IMR-90 (cell line): ENCODE measurements around the gene SLC46A2. TPM values are rescaled to one million over a fixed set of nuclear protein-coding genes. Genes with fewer than 3 reads are reported as not detected.

ENCODE experiments used
- ATAC-seq: fragments of 200-7000 bp; cut with Tn5 transposase; 2 replicates; pipeline ENCODE4 v1.9.1; 2020; ENCODE audit warnings: low read depth, mild to moderate bottlenecking, moderate library complexity
- BruUV-seq: library from RNA; stranded (reverse); fragments of 400-500 nt; replicated peaks from 2 replicates; lab custom pipeline; 2021; lab: Mats Ljungman, UMichigan
- CTCF ChIA-PET: fragments of 300-600 bp; formaldehyde crosslinking; extraction: SDS; loops from one replicate; lab custom pipeline; 2021; ENCODE audit warnings: antibody characterized with exemption; lab: Yijun Ruan, JAX
- POLR2A ChIA-PET: fragments of 300-600 bp; sonication (Branson Sonifier 250); formaldehyde crosslinking; loops from one replicate; lab custom pipeline; 2022; ENCODE audit warnings: antibody characterized with exemption; ENCODE audit not compliant: unreplicated experiment; lab: Charles Lee
- DNase-seq: peaks from one replicate; pipeline ENCODE4 v3.0.0; 2013
- H2AFZ ChIP-seq: replicated peaks from 2 replicates; pipeline ENCODE3; 2013; ENCODE audit warnings: low read length, mild to moderate bottlenecking; ENCODE audit not compliant: poor library complexity
- H2AK5ac ChIP-seq: 2 replicates; pipeline ENCODE4 v1.6.1; 2013; ENCODE audit warnings: low read depth, low read length, inconsistent platforms
- H2AK9ac ChIP-seq: replicated peaks from 2 replicates; pipeline ENCODE3; 2013; ENCODE audit warnings: mild to moderate bottlenecking, low read depth, low read length, moderate library complexity; ENCODE audit not compliant: poor library complexity
- H2BK120ac ChIP-seq: 2 replicates; pipeline ENCODE4 v1.6.1; 2013; ENCODE audit warnings: low read depth, low read length, inconsistent platforms
- H2BK15ac ChIP-seq: 3 replicates; pipeline ENCODE4 v1.6.1; 2013; ENCODE audit warnings: low read depth, low read length, inconsistent platforms
- H2BK20ac ChIP-seq: 2 replicates; pipeline ENCODE4 v1.6.1; 2013; ENCODE audit warnings: low read depth, mild to moderate bottlenecking, inconsistent platforms, low read length, moderate library complexity
- H2BK5ac ChIP-seq: 2 replicates; pipeline ENCODE4 v1.6.1; 2013; ENCODE audit warnings: mild to moderate bottlenecking, low read depth, low read length, inconsistent platforms; ENCODE audit not compliant: poor library complexity, severe bottlenecking
- H3K14ac ChIP-seq: replicated peaks from 2 replicates; pipeline ENCODE4 v1.6.1; 2013; ENCODE audit warnings: low read depth, low read length, inconsistent platforms
- H3K18ac ChIP-seq: 2 replicates; pipeline ENCODE4 v1.6.1; 2013; ENCODE audit warnings: low read depth, low read length, control low read depth
- H3K23ac ChIP-seq: 2 replicates; pipeline ENCODE4 v1.6.1; 2013; ENCODE audit warnings: low read depth, low read length, inconsistent platforms
- H3K27ac ChIP-seq: 2 replicates; pipeline ENCODE4 v1.5.1; 2013; ENCODE audit warnings: mild to moderate bottlenecking, control low read depth, low read length; ENCODE audit not compliant: insufficient read depth
- H3K27me3 ChIP-seq: 2 replicates; pipeline ENCODE4 v1.6.1; 2013; ENCODE audit warnings: low read length; ENCODE audit not compliant: control insufficient read depth, insufficient read depth
- H3K36me3 ChIP-seq: 2 replicates; pipeline ENCODE4 v1.6.1; 2013; ENCODE audit warnings: low read length, mixed read lengths; ENCODE audit not compliant: control insufficient read depth, insufficient read depth
- H3K4ac ChIP-seq: 2 replicates; pipeline ENCODE4 v1.6.1; 2013; ENCODE audit warnings: low read depth, low read length, inconsistent platforms
- H3K4me1 ChIP-seq: 2 replicates; pipeline ENCODE4 v1.6.1; 2013; ENCODE audit warnings: low read length, mixed read lengths; ENCODE audit not compliant: control insufficient read depth, insufficient read depth
- H3K4me2 ChIP-seq: 2 replicates; pipeline ENCODE4 v1.6.1; 2013; ENCODE audit warnings: low read depth, mild to moderate bottlenecking, control low read depth, low read length, moderate library complexity
- H3K4me3 ChIP-seq: 2 replicates; pipeline ENCODE4 v1.5.1; 2013; ENCODE audit warnings: low read depth, mild to moderate bottlenecking, control low read depth, low read length, moderate library complexity; ENCODE audit not compliant: insufficient read depth
- H3K56ac ChIP-seq: 2 replicates; pipeline ENCODE4 v1.6.1; 2013; ENCODE audit warnings: low read length, inconsistent platforms; ENCODE audit not compliant: insufficient read depth; ENCODE audit errors: extremely low read depth
- H3K79me1 ChIP-seq, 2 experiments: 2 replicates each; pipeline ENCODE4 v1.6.1; 2013; ENCODE audit warnings: low read length in 2 of 2, inconsistent platforms in 1 of 2, low read depth in 1 of 2
- H3K9ac ChIP-seq: 2 replicates; pipeline ENCODE4 v1.6.1; 2013; ENCODE audit warnings: low read depth, low read length, control low read depth
- H3K9me1 ChIP-seq: 2 replicates; pipeline ENCODE4 v1.6.1; 2013; ENCODE audit warnings: low read length, inconsistent platforms; ENCODE audit not compliant: insufficient read depth
- H3K9me3 ChIP-seq: 2 replicates; pipeline ENCODE4 v1.6.1; 2013; ENCODE audit warnings: low read length; ENCODE audit not compliant: control insufficient read depth, insufficient read depth
- H4K20me1 ChIP-seq: 2 replicates; pipeline ENCODE4 v1.6.1; 2013; ENCODE audit warnings: low read length, inconsistent platforms; ENCODE audit not compliant: insufficient read depth
- H4K5ac ChIP-seq: 2 replicates; pipeline ENCODE4 v1.6.1; 2013; ENCODE audit warnings: mild to moderate bottlenecking, low read depth, low read length, control low read depth
- H4K8ac ChIP-seq, 2 experiments: 2 replicates each; pipeline ENCODE4 v1.6.1; 2013; ENCODE audit warnings: low read depth in 2 of 2, low read length in 2 of 2, control low read depth in 1 of 2, inconsistent platforms in 1 of 2
- H4K91ac ChIP-seq: 2 replicates; pipeline ENCODE4 v1.6.1; 2013; ENCODE audit warnings: low read depth, low read length, inconsistent platforms; ENCODE audit not compliant: insufficient read depth
- BHLHE40 ChIP-seq: fragments of 150-350 bp; IDR thresholded peaks from 2 replicates; pipeline ENCODE4 v1.6.1; 2016; ENCODE audit warnings: mild to moderate bottlenecking, low read depth, low read length
- CEBPB ChIP-seq: IDR thresholded peaks from 2 replicates; pipeline ENCODE4 v1.6.1; 2012; ENCODE audit warnings: low read depth, low read length, improper control_type of control experiment
- CHD1 ChIP-seq: IDR thresholded peaks from 2 replicates; pipeline ENCODE4 v1.6.1; 2012; ENCODE audit warnings: low read depth, low read length, improper control_type of control experiment
- FOS ChIP-seq: fragments of 150-350 bp; IDR thresholded peaks from 2 replicates; pipeline ENCODE4 v1.6.1; 2016; ENCODE audit warnings: low read depth, low read length
- MAZ ChIP-seq: IDR thresholded peaks from 2 replicates; pipeline ENCODE4 v1.6.1; 2012; ENCODE audit warnings: low read depth, mild to moderate bottlenecking, low read length, improper control_type of control experiment, moderate library complexity, borderline replicate concordance
- MXI1 ChIP-seq: IDR thresholded peaks from 2 replicates; pipeline ENCODE4 v1.6.1; 2012; ENCODE audit warnings: low read depth, mild to moderate bottlenecking, low read length, moderate library complexity, borderline replicate concordance
- POLR2A ChIP-seq: IDR thresholded peaks from 2 replicates; pipeline ENCODE4 v1.6.1; 2012; ENCODE audit warnings: mild to moderate bottlenecking, low read depth, low read length
- RAD21 ChIP-seq: IDR thresholded peaks from 2 replicates; pipeline ENCODE4 v1.6.1; 2012; ENCODE audit warnings: low read length, improper control_type of control experiment
- RCOR1 ChIP-seq: IDR thresholded peaks from 2 replicates; pipeline ENCODE4 v1.6.1; 2012; ENCODE audit warnings: mild to moderate bottlenecking, low read length, improper control_type of control experiment; ENCODE audit not compliant: insufficient replicate concordance
- WGBS, 2 experiments: methylation state at CpG; one replicate each; pipeline versions ENCODE4 v1.1.5 to v1.1.7; 2013; ENCODE audit warnings: missing lambda C conversion rate in 2 of 2; ENCODE audit not compliant: insufficient read length in 1 of 2; ENCODE audit errors: extremely low coverage in 2 of 2; 5-methylcytosine and 5-hydroxymethylcytosine counted together
- dilution Hi-C: fragments of 300-500 bp; cut with HindIII; formaldehyde crosslinking; loops from one replicate; pipeline ENCODE4 v1.14.3; 2018; ENCODE audit warnings: low sequenced_read_pairs; ENCODE audit not compliant: unreplicated experiment
- in situ Hi-C: fragments of 300-500 bp; cut with MboI; formaldehyde crosslinking; loops from 3 replicates; pipeline ENCODE4 v1.14.3; 2019; ENCODE audit warnings: low sequenced_read_pairs, inconsistent platforms, mixed read lengths
- intact Hi-C: fragments of 100-400 bp; cut with micrococcal nuclease; formaldehyde crosslinking; loops from 2 replicates; pipeline ENCODE4 v1.10.0; 2022
- polyA plus RNA-seq, 3 experiments: library from polyadenylated mRNA; depleted of rRNA; stranded (reverse); fragments of >200 nt; gene quantifications; 2 replicates each; pipeline ENCODE4 v1.2.3, GENCODE V29; 2012; ENCODE audit warnings: low replicate concordance in 1 of 3
- total RNA-seq: library from RNA; depleted of rRNA; stranded (reverse); fragments of >200 nt; gene quantifications from 2 replicates; pipeline ENCODE4 v1.2.3, GENCODE V29; 2012
- TF ChIP-seq, protein P1 (sequence below): conservative IDR thresholded peaks from 2 replicates; pipeline ENCODE4 v1.5.1; 2012; ENCODE audit warnings: mild to moderate bottlenecking, low read depth, low read length, improper control_type of control experiment

Gene SLC46A2
- total and polyA plus RNA-seq, 2 of the 4 experiments (the other 2 are of a cell fraction) = not detected

DNA sequence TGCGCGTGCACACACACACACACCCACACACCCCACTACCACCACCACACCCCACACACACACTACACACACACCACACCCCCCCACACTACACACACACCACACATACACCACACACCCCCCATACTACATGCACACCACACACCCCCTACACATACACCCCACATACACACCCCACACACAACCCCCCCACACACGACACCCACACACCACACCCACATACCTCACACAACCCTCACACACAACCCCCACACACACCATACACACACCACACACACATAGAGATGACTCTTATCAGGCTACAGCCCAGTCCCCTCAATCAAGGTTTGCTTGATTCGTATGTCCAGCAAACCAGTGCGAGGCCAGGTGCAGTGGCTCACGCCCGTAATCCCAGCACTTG, 25.7 kb downstream of the SLC46A2 start (continued):
- TF ChIP-seq RAD21 = no peak
- no peak for TF ChIP-seq MAZ

DNA sequence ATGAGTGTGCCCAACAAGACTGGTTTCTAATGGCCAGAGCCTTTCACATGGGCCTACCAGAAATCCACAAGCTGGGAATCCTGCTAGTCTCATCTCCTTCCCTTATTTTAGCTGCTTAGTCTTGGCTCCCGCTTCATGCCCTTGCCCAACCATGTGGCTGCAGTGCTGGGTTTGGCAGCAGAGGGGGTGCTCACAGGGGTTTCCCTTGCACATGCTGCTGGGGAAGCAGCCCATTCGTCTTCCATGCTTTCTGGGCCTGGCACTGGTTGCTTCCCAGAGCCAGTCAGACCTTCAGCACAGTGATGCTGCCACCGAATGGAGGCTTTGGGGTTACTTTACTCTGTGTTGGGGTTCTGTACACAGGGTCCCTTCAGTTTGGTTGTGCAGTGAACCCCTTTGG, 26.3 kb downstream of the SLC46A2 start:
- DNase-seq (no peak), ATAC-seq (no peak)
- H3K36me3 ChIP-seq = peaks cover 7% of the 10 kb centered on the region
- H3K79me1 ChIP-seq = peaks cover 5 to 10% of the 10 kb centered on the region in 2 experiments; a peak in 2 of 4 replicates
- no peaks in the 10 kb centered on the region for H3K9me3 ChIP-seq
- H2BK20ac ChIP-seq = no peak overlapping the region
- no peak overlapping the region for H3K4me2 ChIP-seq
- no peak overlapping the region for H3K4ac ChIP-seq
- no peak overlapping the region for H4K8ac ChIP-seq
- H4K5ac ChIP-seq = no peak overlapping the region
- H2BK120ac ChIP-seq = no peak overlapping the region
- H3K23ac ChIP-seq = no peak overlapping the region
- H2AFZ ChIP-seq = no peak overlapping the region
- H3K14ac ChIP-seq = no peak overlapping the region
- no peak overlapping the region for H2AK9ac ChIP-seq
- H3K9me1 ChIP-seq = peaks cover 20% of the 10 kb centered on the region
- in situ Hi-C loops = no loop called here
- H3K4me3 ChIP-seq = no peak overlapping the region
- WGBS, 2 experiments = no CpG with 5 or more reads among the region's 3 CpGs
- BruUV-seq = no TSS peak
- no peak overlapping the region for H2BK15ac ChIP-seq
- H3K27ac ChIP-seq = no peak overlapping the region
- ChIA-PET POLR2A (no interaction called here), CTCF (interaction anchor here (0.8 kb wide), 1 partner anchor 39 kb away, joined by 3 read pairs; no protein-coding TSS in a partner anchor)
- no peak overlapping the region for H3K56ac ChIP-seq
- intact Hi-C loops = no loop called here
- TF ChIP-seq CHD1 (no peak), FOS (no peak), MAZ (no peak), RAD21 (no peak), CEBPB (no peak), RCOR1 (no peak), MXI1 (no peak), BHLHE40 (no peak), POLR2A (no peak)
- TF ChIP-seq, protein P1, sequence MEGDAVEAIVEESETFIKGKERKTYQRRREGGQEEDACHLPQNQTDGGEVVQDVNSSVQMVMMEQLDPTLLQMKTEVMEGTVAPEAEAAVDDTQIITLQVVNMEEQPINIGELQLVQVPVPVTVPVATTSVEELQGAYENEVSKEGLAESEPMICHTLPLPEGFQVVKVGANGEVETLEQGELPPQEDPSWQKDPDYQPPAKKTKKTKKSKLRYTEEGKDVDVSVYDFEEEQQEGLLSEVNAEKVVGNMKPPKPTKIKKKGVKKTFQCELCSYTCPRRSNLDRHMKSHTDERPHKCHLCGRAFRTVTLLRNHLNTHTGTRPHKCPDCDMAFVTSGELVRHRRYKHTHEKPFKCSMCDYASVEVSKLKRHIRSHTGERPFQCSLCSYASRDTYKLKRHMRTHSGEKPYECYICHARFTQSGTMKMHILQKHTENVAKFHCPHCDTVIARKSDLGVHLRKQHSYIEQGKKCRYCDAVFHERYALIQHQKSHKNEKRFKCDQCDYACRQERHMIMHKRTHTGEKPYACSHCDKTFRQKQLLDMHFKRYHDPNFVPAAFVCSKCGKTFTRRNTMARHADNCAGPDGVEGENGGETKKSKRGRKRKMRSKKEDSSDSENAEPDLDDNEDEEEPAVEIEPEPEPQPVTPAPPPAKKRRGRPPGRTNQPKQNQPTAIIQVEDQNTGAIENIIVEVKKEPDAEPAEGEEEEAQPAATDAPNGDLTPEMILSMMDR = no peak
- no peak overlapping the region for H3K18ac ChIP-seq
- no peak overlapping the region for H4K91ac ChIP-seq
- no peaks in the 10 kb centered on the region for H4K20me1 ChIP-seq
- dilution Hi-C loops = no loop called here
- no peak overlapping the region for H2BK5ac ChIP-seq
- H3K4me1 ChIP-seq = peaks cover 21% of the 10 kb centered on the region
- no peak overlapping the region for H3K9ac ChIP-seq
- no peaks in the 10 kb centered on the region for H3K27me3 ChIP-seq
- no peak overlapping the region for H2AK5ac ChIP-seq
